PC-3 (cell line): ENCODE data around the gene MAD1L1. TPM values are rescaled to one million over a fixed set of nuclear protein-coding genes. Genes with fewer than 3 reads are reported as not detected.

ENCODE experiments used
- ATAC-seq: fragments of 200-7000 bp; cut with Tn5 transposase; 2 replicates; pipeline ENCODE4 v1.9.1; 2020; ENCODE audit warnings: mild to moderate bottlenecking, moderate library complexity
- BruUV-seq: library from RNA; stranded (reverse); fragments of 400-500 nt; replicated peaks from 2 replicates; lab custom pipeline; 2021; lab: Mats Ljungman, UMichigan
- CTCF ChIA-PET: fragments of 300-600 bp; sonication (Branson Sonifier 250); formaldehyde crosslinking; loops from one replicate; lab custom pipeline; 2022; ENCODE audit warnings: antibody characterized with exemption; lab: Charles Lee
- POLR2A ChIA-PET: fragments of 300-600 bp; sonication (Branson Sonifier 250); formaldehyde crosslinking; loops from one replicate; lab custom pipeline; 2022; ENCODE audit warnings: antibody characterized with exemption; ENCODE audit not compliant: unreplicated experiment; lab: Charles Lee
- DNase-seq: peaks from one replicate; pipeline ENCODE4 v3.0.0-alpha.2; 2015
- H2AFZ ChIP-seq: fragments of 300-600 bp; sonication (generic); 2 replicates; pipeline ENCODE4 v1.6.0; 2016; ENCODE audit warnings: antibody characterized with exemption, low read length
- H3F3A ChIP-seq: fragments of 300-600 bp; sonication (generic); one replicate; pipeline ENCODE4 v1.6.0; 2017; ENCODE audit warnings: antibody characterized with exemption, low read length, control low read depth, mild to moderate bottlenecking; ENCODE audit not compliant: unreplicated experiment
- H3K27ac ChIP-seq: fragments of 300-600 bp; sonication (generic); 2 replicates; pipeline ENCODE4 v1.5.1; 2016; ENCODE audit warnings: mild to moderate bottlenecking, low read length
- H3K27me3 ChIP-seq: fragments of 300-600 bp; sonication (generic); 2 replicates; pipeline ENCODE4 v1.6.1; 2016; ENCODE audit warnings: low read length, mixed read lengths
- H3K36me3 ChIP-seq: fragments of 300-600 bp; sonication (generic); 2 replicates; pipeline ENCODE4 v1.6.1; 2016; ENCODE audit warnings: low read depth, mixed run types, low read length, mixed read lengths
- H3K4me1 ChIP-seq: fragments of 300-600 bp; sonication (generic); 2 replicates; pipeline ENCODE4 v1.5.1; 2016; ENCODE audit warnings: low read length; ENCODE audit not compliant: insufficient read depth
- H3K4me2 ChIP-seq: fragments of 300-600 bp; sonication (generic); 2 replicates; pipeline ENCODE4 v1.6.0; 2016; ENCODE audit warnings: low read length
- H3K4me3 ChIP-seq: fragments of 300-600 bp; sonication (generic); 2 replicates; pipeline ENCODE4 v1.5.1; 2016; ENCODE audit warnings: mild to moderate bottlenecking, low read length, mixed read lengths
- H3K79me2 ChIP-seq: fragments of 300-600 bp; sonication (generic); 2 replicates; pipeline ENCODE4 v1.6.1; 2017; ENCODE audit warnings: low read length, mixed read lengths
- H3K9ac ChIP-seq: fragments of 300-600 bp; sonication (generic); 2 replicates; pipeline ENCODE4 v1.6.0; 2016; ENCODE audit warnings: mild to moderate bottlenecking, low read length
- H3K9me2 ChIP-seq: fragments of 300-600 bp; sonication (generic); replicated peaks from 2 replicates; pipeline ENCODE4 v1.6.1; 2016; ENCODE audit warnings: mixed run types, low read length, mixed read lengths
- H3K9me3 ChIP-seq: fragments of 300-600 bp; sonication (generic); 2 replicates; pipeline ENCODE4 v1.6.1; 2016; ENCODE audit warnings: low read length, mixed read lengths
- H4K20me1 ChIP-seq: fragments of 300-600 bp; sonication (generic); 2 replicates; pipeline ENCODE4 v1.6.1; 2016; ENCODE audit warnings: low read length, mixed read lengths
- CTCF ChIP-seq: fragments of 300-600 bp; sonication (generic); conservative IDR thresholded peaks from 2 replicates; pipeline ENCODE4 v1.5.1; 2017; ENCODE audit warnings: antibody characterized with exemption, low read depth, mild to moderate bottlenecking, low read length
- EZH2 ChIP-seq: fragments of 300-600 bp; sonication (generic); IDR thresholded peaks from one replicate; pipeline ENCODE4 v1.6.1; 2017; ENCODE audit warnings: antibody characterized with exemption, mild to moderate bottlenecking, low read length; ENCODE audit not compliant: unreplicated experiment
- EZH2phosphoT487 ChIP-seq: fragments of 300-600 bp; sonication (generic); IDR thresholded peaks from 2 replicates; pipeline ENCODE4 v1.6.1; 2018; ENCODE audit warnings: mild to moderate bottlenecking, antibody characterized with exemption, low read length, borderline replicate concordance
- intact Hi-C: fragments of 100-400 bp; cut with micrococcal nuclease; formaldehyde crosslinking; loops from 2 replicates; pipeline ENCODE4 v1.9.0; 2023
- total RNA-seq: library from RNA; depleted of rRNA; stranded (reverse); fragments of >200 nt; gene quantifications from 2 replicates; pipeline ENCODE4 v1.2.3, GENCODE V29; 2014

Gene MAD1L1
- total RNA-seq, 1 experiment from 2014 or later: 88.4 TPM

DNA sequence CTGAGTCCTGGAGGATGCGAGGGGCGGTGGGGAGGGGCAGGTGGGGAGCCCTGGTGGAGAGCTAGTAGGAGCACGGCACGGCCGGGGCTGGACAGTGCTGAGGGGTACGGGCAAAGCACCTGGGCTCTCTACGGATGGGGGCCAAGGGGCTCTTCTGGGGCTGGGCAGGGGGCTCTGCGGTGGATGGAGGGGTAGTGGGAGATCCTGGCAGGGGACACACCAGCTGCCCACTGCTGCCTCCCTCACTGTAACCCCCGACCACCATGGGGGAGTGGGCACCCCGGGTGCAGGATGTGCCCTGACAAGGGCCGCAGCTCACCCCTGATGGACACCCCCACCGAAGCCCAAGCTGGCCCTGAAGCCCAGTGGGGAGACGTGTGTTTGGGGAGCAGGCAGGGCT lies 359.3 kb downstream of the MAD1L1 start:
- no peak for TF ChIP-seq EZH2
- no peak for TF ChIP-seq EZH2phosphoT487
- BruUV-seq: no TSS peak
- ChIA-PET CTCF (no interaction called here), POLR2A (no interaction called here)
- H3F3A ChIP-seq: no peaks in the 10 kb centered on the region
- H3K4me1 ChIP-seq: no peaks in the 10 kb centered on the region
- H3K9me2 ChIP-seq: no peaks in the 10 kb centered on the region
- no peaks in the 10 kb centered on the region for H3K9me3 ChIP-seq
- H3K27ac ChIP-seq: no peak overlapping the region
- H3K36me3 ChIP-seq: no peaks in the 10 kb centered on the region; the same call in 1 of the 2 replicates
- intact Hi-C loops: no loop called here
- no peak overlapping the region for H3K9ac ChIP-seq
- H3K27me3 ChIP-seq: no peaks in the 10 kb centered on the region
- DNase-seq: no peak
- ATAC-seq: no peak
- H3K79me2 ChIP-seq: no peaks in the 10 kb centered on the region
- no peak overlapping the region for H3K4me3 ChIP-seq
- no peaks in the 10 kb centered on the region for H4K20me1 ChIP-seq
- H2AFZ ChIP-seq: no peak overlapping the region
- no peak overlapping the region for H3K4me2 ChIP-seq

DNA sequence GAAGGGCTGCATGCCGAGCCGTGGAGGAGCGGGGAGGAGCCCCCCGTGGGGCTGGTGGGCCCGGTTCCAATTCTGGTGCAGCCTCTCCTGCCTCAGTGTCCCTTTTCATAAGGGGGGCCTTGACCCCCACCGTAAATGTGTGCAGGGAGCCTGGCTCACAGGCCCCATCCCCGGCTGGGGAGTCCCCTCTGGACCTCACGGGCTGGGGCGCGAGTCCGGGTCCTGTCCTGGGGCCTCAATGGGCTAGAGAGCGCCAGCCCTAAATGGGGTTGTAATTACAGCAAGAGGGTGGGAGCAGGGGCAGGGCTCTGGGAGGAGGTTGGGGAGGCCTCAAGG lies 359.7 kb downstream of the MAD1L1 start:
- Histone ChIP-seq H3K27me3 (no peaks in the 10 kb centered on the region), H3F3A (no peaks in the 10 kb centered on the region), H3K9me3 (no peaks in the 10 kb centered on the region), H3K4me1 (no peaks in the 10 kb centered on the region), H3K36me3 (no peaks in the 10 kb centered on the region; the same call in 1 of the 2 replicates), H3K9me2 (no peaks in the 10 kb centered on the region), H3K79me2 (no peaks in the 10 kb centered on the region), H3K4me3 (no peak overlapping the region), H3K4me2 (no peak overlapping the region), H3K9ac (no peak overlapping the region), H4K20me1 (no peaks in the 10 kb centered on the region), H2AFZ (no peak overlapping the region), H3K27ac (no peak overlapping the region)
- POLR2A ChIA-PET: no interaction called here
- BruUV-seq: no TSS peak
- no peak for TF ChIP-seq EZH2phosphoT487
- TF ChIP-seq CTCF: no peak
- no peak for TF ChIP-seq EZH2
- ATAC-seq: no peak
- intact Hi-C loops: no loop called here
- CTCF ChIA-PET: no interaction called here
- DNase-seq: no peak

GRCh38 chr7:1872191-1873069 lies 360.3 kb downstream of the MAD1L1 start:
- H3F3A ChIP-seq: no peaks in the 10 kb centered on the region
- H4K20me1 ChIP-seq: no peaks in the 10 kb centered on the region
- no peak overlapping the region for H3K9ac ChIP-seq
- no peak overlapping the region for H3K27ac ChIP-seq
- H3K4me2 ChIP-seq: no peak overlapping the region
- ATAC-seq (no peak), DNase-seq (no peak)
- no peak overlapping the region for H2AFZ ChIP-seq
- no peaks in the 10 kb centered on the region for H3K79me2 ChIP-seq
- intact Hi-C loops: no loop called here
- H3K9me3 ChIP-seq: no peaks in the 10 kb centered on the region
- BruUV-seq: no TSS peak
- H3K9me2 ChIP-seq: no peaks in the 10 kb centered on the region
- ChIA-PET CTCF (no interaction called here), POLR2A (no interaction called here)
- no peak overlapping the region for H3K4me3 ChIP-seq
- H3K4me1 ChIP-seq: no peaks in the 10 kb centered on the region
- no peaks in the 10 kb centered on the region for H3K27me3 ChIP-seq
- TF ChIP-seq CTCF (no peak), EZH2phosphoT487 (no peak), EZH2 (no peak)
- H3K36me3 ChIP-seq: no peaks in the 10 kb centered on the region
